ENCODE results near the gene ZC3H18. TPM values are rescaled to one million over a fixed set of nuclear protein-coding genes. Genes with fewer than 3 reads are reported as not detected.

ZC3H18 gene
- total RNA-seq, 1 donor from 2014 or later: 10.5 TPM

- DNase-seq (ENCODE audit: low read depth): no peak
- Histone ChIP-seq H3K27me3 (ENCODE audit: control insufficient read depth, insufficient read depth, low read length) (no peaks in the 10 kb centered on the region), H3K4me3 (ENCODE audit: low read depth, low read length) (no peak overlapping the region), H3K36me3 (ENCODE audit: control insufficient read depth, insufficient read depth, low read length) (no peaks in the 10 kb centered on the region)
- peak; percentile 13 for FAIRE-seq
- no peak for TF ChIP-seq CTCF (IDR thresholded peaks at IDR 0.05; ENCODE audit: insufficient read depth, low read length, severe bottlenecking)
These were observed 38.9 kb upstream of the ZC3H18 start for GRCh38 chr16:88531346-88531745.

- no peak overlapping the region for H3K4me3 ChIP-seq (ENCODE audit: low read depth, low read length)
- no peak for TF ChIP-seq CTCF (IDR thresholded peaks at IDR 0.05; ENCODE audit: insufficient read depth, low read length, severe bottlenecking)
- H3K36me3 ChIP-seq (ENCODE audit: control insufficient read depth, insufficient read depth, low read length): no peaks in the 10 kb centered on the region
- no peak for FAIRE-seq
- H3K27me3 ChIP-seq (ENCODE audit: control insufficient read depth, insufficient read depth, low read length): no peaks in the 10 kb centered on the region
- no peak for DNase-seq (ENCODE audit: low read depth)
These were observed 38.2 kb upstream of the ZC3H18 start for GRCh38 chr16:88531931-88532433.

- Histone ChIP-seq H3K4me3 (ENCODE audit: low read depth, low read length) (peak overlapping the region; percentile 42), H3K27me3 (ENCODE audit: control insufficient read depth, insufficient read depth, low read length) (peaks cover under 1% of the 10 kb centered on the region), H3K36me3 (ENCODE audit: control insufficient read depth, insufficient read depth, low read length) (no peaks in the 10 kb centered on the region)
- no peak for TF ChIP-seq CTCF (IDR thresholded peaks at IDR 0.05; ENCODE audit: insufficient read depth, low read length, severe bottlenecking)
- DNase-seq (ENCODE audit: low read depth): no peak
- FAIRE-seq: no peak
These were observed 37.6 kb upstream of the ZC3H18 start for GRCh38 chr16:88532434-88533241.

- DNase-seq (ENCODE audit: low read depth) (peak; percentile 12), FAIRE-seq (no peak)
- no peaks in the 10 kb centered on the region for H3K36me3 ChIP-seq (ENCODE audit: control insufficient read depth, insufficient read depth, low read length)
- peak overlapping the region; percentile 42 for H3K4me3 ChIP-seq (ENCODE audit: low read depth, low read length)
- TF ChIP-seq CTCF (IDR thresholded peaks at IDR 0.05; ENCODE audit: insufficient read depth, low read length, severe bottlenecking): no peak
- H3K27me3 ChIP-seq (ENCODE audit: control insufficient read depth, insufficient read depth, low read length): peaks cover 2% of the 10 kb centered on the region
These were observed 36.8 kb upstream of the ZC3H18 start for GRCh38 chr16:88533381-88533917.

GRCh38 chr16:88533932-88534637 lies 36.1 kb upstream of the ZC3H18 start:
- peak; percentile 30 for DNase-seq (ENCODE audit: low read depth)

More at GRCh38 chr16:88533932-88534637, 36.1 kb upstream of the ZC3H18 start:
- TF ChIP-seq CTCF (IDR thresholded peaks at IDR 0.05; ENCODE audit: insufficient read depth, low read length, severe bottlenecking): peak; percentile 8
- FAIRE-seq: no peak
- Histone ChIP-seq H3K36me3 (ENCODE audit: control insufficient read depth, insufficient read depth, low read length) (no peaks in the 10 kb centered on the region), H3K27me3 (ENCODE audit: control insufficient read depth, insufficient read depth, low read length) (peaks cover 2% of the 10 kb centered on the region), H3K4me3 (ENCODE audit: low read depth, low read length) (peak overlapping the region; percentile 62)
